Amygdala (tissue), 56 donors: ENCODE results near the gene HSD11B1L.

Experiments used
- DNase-seq, 56 donors: peaks; one replicate each; lab custom pipeline; 2025; lab: John Stamatoyannopoulos, UW

HSD11B1L gene

DNA sequence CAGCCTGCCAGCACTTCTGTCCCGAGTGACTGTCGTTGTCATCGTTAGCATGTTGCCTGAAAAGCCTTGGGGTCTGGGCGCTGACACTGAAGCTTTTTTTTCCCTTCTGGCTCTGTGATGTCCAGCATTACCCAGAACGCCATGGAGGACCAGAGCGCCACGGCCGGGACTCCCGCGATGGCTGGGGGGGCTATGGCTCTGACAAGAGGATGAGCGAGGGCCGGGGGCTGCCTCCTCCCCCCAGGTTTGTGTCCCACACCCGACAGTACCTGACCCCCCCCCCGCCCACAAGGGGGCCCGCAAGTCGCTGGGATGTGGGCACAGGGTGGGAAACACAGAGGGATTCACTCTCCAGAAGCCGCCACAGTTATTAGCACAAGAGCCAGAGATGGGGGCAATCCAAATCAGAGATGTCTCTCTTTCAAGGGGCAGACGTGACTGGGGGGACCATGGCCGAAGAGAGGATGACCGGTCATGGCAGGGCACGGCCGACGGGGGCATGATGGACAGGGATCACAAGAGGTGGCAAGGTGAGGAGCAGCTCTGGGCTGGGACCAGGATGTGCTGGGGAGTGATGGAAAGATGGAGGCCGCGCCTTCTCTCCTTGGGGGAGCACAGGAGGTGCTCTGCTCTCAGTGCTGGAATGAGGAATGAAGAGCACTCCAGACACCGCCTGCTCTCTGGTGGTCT lies 13.8 kb upstream of the HSD11B1L start:
- no peak for DNase-seq

DNA sequence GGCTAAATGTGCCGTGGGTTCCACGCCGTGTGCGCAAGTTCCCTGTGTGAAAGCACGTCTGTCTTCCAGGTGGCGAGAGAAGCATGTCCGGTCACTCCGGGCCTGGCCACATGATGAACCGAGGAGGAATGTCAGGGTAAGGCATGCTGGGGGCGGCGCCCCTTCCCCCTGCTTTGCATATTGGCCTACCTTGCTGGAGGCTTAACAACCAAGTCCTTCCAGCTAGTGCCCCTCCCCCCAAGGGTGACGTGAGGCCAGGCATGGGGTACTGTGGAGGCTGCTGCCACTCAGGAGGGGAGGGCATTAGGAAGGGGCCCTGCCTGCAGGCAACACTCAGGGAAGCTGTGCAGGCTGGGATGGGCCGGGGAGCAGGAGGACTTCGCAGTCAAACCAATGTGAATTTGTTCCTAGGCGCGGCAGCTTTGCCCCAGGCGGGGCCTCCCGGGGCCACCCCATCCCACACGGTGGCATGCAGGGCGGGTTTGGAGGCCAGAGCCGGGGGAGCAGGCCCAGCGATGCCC lies 13.0 kb upstream of the HSD11B1L start:
- no peak for DNase-seq

DNA sequence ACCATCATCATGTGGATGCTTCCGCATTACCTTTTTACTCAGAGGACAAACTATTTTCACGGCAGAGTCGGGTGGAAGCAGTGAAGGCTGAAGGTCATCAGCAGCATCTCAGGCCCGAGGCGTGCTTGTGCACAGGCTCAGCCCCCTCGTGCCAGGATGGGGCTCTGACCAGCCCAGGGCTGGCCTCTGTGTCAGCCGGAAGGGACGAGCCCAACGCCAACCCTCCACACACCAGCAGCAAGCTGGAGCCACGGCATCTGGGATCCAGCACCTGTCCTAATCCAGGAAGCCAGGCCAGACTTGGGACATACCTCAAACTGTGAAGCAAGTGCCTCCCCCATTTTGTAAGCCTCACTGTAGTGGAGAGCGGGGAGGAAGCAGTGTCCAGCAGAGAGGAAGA lies 11.6 kb upstream of the HSD11B1L start:
- DNase-seq = no peak

DNA sequence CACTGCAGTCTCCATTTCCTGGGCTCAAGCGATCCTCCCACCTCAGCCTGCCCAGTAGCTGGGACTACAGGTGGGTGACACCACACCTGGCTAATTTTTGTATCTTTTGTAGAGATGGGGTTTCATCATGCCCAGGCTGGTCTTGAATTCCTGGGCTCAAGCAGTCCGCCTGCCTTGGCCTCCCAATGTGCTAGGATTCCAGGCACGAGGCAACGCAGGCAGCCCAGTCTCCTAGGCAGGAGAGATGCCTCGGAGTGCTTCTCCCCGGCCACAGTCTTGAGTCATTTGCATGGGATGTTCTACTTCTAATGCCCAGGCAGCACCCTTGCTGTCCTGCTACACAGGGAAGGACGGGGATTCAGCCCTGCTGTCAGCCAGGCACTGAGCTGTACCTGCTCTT lies 9.2 kb upstream of the HSD11B1L start:
- DNase-seq = no peak

DNA sequence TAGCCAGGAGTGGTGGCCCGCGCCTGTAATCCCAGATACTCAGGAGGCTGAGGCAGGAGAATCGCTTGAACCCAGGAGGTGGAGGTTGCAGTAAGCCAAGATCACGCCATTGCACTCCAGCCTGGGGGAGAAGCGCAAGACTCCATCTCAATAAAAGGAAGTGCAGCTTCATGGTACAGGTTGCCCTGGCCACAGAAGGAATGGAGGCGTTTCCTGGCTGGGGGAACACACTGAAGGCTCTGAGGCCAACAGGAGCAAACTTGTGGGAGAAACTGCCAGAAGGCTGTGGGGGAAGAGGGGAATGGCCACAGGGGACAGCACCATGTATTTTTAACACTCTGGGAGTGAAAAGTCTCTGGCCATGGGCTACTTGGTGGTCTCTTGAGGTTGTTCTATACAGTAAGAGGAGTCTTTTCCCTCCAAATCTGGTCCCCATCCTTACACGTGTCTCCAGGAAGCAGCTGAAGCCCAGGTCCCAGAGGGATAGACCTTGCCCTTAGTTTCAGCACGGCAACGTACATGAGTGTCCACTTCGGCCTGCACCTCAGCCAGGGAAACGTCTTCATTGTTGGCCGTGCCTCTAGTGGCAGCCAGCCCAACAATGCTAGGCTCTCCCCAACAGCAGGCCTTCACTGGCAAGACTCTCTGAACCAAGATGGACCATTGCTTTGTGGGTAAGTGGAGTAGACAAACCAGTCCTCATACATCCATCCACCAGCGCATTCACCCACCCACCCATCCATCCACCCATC lies 7.9 kb upstream of the HSD11B1L start:
- DNase-seq = no peak

DNA sequence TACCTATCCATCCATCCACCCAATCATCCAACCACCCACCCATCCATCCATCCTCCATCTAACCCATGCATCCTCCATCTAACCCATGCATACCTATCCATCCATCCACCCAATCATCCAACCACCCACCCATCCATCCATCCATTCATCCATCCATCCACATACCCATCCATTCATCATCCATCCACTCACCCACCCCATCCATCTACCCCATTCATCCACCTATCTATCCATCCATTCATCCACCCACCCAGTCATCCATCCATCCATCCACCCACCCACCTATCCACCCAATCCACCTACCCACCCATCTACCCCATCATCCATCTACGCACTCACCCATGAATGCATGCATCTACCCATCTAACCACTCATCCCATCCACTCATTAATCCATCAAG lies 7.1 kb upstream of the HSD11B1L start:
- DNase-seq = no peak

DNA sequence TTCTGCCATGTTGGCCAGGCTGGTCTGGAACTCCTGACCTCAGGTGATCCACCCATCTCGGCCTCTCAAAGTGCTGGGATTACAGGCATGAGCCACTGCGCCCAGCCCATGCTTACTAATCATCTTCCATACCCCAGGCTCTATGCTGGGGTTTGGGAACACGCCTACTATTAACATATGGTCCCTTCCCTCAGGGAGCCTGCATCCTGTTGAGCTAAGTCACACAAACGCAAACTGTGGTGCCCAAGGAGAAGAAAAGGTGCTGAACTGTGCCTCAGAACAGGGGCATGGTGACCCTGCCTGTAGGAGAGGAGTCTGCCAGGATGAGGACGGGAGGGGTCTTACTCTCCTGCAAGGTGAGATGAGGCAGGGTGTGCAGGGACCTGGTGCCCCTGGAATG lies 6.1 kb upstream of the HSD11B1L start:
- DNase-seq = no peak

DNA sequence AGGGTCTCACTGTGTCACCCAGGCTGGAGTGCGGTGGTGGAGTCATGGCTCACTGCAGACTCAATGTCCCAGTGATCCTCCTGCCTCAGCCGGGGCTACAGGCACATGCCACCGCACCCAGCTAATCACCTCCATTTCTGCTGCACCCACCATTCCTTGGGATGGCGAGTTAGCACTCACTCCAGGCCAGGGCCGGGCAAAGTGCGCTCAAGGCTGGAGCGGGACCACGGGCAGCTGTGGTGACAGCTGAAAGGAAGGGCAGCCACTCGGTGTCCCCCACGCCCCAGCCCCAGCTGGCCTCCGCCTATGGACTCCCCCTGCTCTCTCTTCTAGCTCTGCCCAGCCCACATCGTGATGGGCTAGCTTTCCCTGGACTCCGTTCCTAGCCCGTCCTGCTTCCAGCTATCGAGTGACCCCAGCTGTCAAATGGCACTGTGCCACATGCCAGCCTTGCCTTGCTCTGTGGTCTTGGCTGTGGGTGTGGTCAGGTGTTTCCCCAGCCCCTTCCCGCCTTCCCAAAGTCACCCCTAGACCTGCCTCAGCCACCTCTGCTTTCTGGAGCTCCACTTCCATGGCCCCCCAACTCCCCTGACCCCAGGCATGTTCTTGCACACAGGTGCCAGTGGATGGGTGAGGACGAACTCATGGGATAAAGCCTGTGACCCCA lies 4.6 kb upstream of the HSD11B1L start:
- DNase-seq = no peak

DNA sequence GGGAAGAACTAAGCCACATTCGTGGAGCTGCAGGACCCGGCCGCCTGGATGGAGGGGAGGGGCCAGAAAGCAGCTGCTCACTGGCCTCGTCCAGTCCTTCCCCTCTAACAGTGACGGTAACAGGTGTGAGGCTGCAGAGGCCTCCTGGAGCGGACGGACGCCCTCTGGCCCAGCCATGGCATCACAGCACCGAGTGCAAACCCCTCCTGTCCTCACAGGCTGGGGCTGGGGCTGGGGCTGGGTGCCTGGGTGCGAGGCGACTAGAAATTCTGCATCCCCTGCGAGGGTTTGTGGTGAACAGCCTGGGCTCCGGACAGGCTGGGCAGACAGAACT lies 4.1 kb upstream of the HSD11B1L start:
- DNase-seq = no peak

DNA sequence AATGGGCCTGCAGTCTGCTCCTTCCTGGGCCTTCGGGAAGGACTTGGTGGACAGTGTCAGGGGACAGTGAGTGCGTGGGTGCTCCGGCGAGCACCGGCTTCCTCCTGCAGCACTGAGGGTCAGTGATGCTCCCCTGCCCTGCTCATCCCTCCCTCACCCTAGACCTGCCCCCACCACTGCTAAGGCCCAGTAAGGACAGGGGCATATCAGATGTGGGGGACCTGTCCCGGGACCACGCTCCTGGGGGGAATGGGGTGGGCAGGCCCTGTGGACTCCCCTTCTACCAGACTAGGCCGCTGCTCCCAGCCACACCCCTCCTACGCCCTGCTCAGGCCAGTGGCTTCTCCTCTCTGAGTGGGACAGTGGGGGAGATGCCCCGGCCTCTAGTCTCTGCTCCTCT lies 3.7 kb upstream of the HSD11B1L start:
- no peak for DNase-seq

DNA sequence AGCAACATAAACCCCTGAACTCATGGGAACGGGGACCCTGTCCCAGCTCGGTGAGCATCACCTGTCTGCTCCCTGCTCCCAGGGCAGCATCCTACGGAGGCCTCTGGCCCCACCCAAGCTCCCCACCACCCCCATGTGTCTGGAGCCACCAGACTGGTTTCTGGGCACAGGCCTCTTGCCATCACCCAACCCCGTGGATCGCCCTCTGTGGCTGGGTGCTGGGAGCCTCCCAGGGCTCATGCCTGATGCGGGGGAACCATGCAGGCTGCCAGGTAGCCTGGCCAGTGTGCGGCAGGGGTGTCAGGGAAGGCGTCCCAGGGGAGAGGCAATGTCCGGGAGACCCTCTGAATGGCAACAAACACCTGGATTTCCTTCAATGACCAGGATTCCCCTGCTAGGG lies 3.2 kb upstream of the HSD11B1L start:
- DNase-seq = no peak

DNA sequence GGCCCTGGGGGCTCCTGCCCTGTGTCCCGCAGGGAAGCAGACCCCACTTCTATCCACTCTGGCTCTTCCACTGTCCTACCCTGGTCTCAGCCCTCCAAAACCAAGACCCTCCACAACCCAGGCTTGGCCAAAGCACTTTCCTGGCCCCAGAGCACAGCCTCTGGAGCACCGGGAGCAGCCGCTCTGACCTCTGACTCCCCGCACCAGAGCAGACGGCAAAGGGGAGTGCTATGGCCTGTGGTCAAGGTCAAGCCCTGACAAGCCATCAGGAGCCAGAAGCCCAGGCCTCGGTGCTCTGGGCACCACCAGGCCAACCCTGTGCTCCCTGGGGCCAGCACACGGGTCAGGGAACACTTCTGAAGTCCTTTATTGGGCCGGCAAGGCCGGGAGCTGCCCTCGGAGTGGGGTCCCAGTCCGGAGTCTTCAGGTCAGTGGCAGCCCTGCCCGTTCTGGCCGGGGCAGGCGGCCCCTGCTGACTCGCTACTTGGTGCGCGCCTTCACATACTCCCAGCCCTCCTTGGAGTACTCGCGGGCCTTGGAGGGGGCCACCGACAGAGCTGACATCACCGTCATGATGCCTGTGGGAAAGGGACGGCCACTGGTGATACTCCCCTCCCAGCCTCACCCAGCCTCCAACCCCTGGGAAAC lies 2.6 kb upstream of the HSD11B1L start:
- DNase-seq = no peak

DNA sequence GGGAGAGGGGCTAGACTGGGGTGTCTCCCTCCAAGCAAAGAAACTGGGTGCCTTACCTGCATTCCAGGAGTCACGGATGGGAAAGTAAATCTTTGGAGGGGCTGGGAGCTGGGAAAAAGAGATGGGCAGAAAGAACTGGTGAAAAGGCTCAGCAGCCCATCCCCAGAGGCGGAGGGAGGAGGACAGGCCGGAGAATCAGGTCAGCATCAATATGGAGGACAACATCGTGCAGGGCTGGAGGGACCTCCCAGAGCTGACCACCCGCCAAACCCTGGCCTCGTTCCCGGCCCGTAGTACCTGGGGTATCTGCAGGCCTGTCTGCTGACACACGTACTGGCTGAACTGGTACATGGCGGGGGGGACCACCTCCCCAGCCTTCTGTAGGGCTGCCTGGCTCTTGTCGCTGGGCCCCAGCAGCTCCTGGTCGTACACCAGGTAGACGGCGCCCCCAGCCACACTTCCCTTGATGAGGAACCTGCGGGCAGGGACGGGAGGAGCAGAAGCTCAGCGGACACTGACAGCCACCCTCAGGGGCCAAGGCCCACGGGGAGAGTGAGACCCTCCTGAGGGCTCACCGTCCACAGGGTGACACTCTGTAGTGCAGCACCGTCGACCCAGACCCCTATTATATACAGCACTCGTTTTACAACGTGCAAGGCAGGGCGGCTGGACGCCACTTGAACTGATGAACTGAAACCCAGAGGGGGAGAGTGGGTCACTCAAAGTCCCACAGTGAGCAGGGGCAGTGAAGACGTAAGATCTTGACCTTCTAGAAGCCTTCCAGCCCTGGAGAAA lies 1.3 kb upstream of the HSD11B1L start:
- no peak for DNase-seq

DNA sequence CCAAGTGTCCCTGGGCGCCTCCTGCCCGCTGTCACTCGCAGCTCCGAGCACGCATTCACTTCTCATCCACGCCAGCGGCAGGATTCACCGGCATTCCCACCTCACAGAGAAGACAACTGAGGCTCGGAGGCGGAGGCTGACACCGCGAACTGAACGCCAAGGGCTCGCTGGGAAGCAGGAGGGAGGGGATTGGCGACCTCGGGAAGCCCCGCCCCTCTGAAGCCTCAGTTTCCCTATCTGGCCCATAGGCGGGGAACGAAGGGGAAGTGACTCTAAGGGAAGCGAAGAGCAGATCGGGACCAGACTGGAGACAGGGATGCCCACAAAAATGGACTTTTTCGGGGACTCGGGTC lies 767 bp upstream of the HSD11B1L start:
- DNase-seq = peak in 13 of 56 donors; percentile 56 to 81 (median 66)

DNA sequence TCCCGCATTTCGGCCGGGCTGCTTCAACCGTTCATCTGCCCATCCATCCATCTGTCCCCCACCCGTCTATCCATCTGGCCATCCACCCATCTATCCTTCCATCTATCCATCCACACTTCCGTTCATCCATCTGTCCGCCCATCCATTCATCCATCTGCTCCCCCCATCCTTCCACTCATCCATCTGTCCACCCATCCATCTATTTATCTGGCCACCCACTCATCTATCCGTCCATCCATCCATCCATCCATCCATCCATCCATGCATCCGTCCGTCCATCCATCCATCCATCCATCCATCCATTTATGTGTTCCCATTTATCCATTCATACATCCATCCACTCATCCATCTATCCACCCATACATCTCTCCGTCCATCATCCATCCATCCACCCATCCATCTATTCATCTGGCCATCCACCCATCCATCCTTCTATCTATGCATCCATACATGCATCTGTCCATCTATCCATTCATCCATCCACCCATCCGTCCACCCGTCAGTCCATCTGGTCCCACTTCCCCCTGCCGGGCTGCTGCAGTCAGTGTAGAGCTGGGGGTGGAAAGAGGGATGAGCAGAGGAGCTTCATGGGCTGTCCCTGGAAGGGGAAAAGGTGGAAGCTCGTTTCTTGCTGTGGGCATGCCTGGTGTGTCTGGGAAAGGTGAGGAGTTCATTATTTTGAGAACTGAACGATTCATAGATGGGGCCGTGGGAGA lies 722 bp downstream of the HSD11B1L start:
- no peak for DNase-seq

DNA sequence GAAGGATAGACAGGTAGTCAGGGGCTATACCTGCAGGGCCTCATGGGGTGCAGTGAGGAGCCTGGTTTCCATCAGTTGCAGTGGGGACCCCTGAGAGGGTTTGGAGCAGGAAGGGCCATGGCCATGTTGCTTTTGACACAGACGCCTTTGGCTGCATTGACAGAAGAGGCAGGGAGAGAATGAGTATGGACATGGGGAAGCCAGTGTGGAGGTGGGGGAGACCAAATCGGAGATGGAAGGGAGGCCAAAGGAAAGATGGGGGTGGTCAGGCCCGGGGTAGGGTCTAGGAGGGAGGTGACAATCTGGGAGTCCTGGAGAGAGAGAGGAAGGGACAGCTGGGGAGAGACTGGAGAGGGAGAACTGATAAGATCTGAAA lies 1.3 kb downstream of the HSD11B1L start:
- DNase-seq = no peak

DNA sequence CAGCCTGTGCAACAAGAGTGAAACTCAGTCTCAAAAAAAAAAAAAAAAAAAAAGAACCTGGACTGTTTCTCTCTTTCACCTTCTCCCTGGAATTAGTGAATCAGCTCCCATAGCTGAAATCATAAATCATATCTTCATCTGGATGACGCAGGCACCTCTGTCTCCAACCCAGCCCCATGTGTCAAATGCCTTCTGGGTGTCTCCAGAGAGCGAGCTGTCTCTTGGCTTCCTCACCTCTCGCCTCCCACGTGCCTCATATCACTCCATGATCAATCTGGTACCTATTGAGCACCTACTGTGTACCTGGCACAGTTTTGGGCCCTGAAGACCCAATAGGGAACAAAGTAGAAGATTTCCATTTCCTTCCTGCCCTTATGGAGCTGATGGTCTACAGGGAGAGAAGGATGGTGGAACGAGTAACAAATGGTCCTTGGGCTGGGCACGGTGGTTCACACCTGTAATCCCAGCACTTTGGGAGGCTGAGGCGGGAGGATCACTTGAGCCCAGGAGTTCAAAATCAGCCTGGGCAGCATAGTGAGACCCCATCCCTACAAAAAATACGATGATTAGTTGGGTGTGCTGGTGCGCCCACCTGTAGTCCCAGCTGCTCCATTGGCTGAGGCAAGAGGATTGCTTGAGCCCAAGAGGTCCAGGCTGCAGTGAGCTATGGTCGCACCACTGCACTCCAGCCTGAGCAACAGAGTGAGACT lies 2.5 kb downstream of the HSD11B1L start:
- no peak for DNase-seq

DNA sequence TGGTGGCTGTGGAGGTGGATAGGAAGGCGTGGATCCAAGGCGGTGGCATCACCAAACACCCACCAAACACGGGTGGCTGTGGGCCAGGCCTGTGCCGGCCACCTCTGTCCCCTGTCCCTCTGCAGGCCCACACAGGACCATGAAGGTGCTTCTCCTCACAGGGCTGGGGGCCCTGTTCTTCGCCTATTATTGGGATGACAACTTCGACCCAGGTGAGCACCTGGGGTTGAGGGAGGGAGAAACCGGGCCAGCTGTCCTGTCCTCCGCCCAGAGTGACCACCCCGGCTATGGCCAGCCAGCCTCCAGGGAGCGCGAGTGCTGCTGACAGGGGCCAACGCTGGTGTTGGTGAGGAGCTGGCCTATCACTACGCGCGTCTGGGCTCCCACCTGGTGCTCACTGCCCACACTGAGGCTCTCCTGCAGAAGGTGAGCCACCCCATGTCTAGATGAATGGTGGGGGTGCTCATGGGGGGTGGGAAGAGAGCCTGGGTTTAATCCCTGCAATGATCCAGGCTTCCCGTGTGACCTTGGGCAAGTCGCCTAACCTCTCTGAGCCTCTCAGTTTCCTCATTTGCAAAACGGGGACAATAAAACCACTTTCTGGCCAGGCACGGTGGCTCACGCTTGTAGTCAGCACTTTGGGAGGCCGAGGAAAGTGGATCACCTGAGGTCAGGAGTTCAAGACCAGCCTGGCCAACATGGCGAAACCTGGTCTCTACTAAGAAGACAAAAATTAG lies 4.0 kb downstream of the HSD11B1L start:
- no peak for DNase-seq

DNA sequence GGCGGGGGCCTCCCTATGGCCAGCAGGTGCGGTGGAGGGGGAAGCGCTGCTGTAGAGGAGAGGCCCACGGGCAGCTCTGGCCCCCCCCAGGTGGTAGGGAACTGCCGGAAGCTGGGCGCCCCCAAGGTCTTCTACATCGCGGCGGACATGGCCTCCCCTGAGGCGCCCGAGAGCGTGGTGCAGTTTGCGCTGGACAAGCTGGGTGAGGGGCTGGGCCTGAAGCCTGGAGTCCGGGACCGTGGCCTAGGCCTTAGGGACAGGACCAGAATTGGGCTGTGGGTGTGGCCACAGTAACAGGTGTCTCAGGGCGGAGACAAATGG lies 5.5 kb downstream of the HSD11B1L start:
- no peak for DNase-seq
